Activated T-helper 2 cell treated with anti-CD3 and anti-CD28 coated beads, Interferon-gamma antibody, Interleukin-2, Interleukin-4, amounts not matched to agents 10 μg/mL and 5 μg/mL and 100 μg/mL, durations not matched to agents 14 hours and 24 hours and 36 hours (primary cell): ENCODE data around the gene SLC25A45. TPM values are rescaled to one million over a fixed set of nuclear protein-coding genes. Genes with fewer than 3 reads are reported as not detected.

Experiments
- DNase-seq: peaks from one replicate; pipeline ENCODE4 v3.0.0; 2021; ENCODE audit warnings: low spot score
- H3K27ac Mint-ChIP-seq: one replicate; pipeline ENCODE4 v1.8.0; 2021; ENCODE audit warnings: mixed read lengths
- H3K27me3 Mint-ChIP-seq: one replicate; pipeline ENCODE4 v1.8.0; 2021; ENCODE audit warnings: low read depth, mixed read lengths
- H3K36me3 Mint-ChIP-seq: one replicate; pipeline ENCODE4 v1.8.0; 2021; ENCODE audit warnings: low read depth, mixed read lengths
- H3K4me1 Mint-ChIP-seq: one replicate; pipeline ENCODE4 v1.8.0; 2021; ENCODE audit warnings: low read depth, mixed read lengths
- H3K4me3 Mint-ChIP-seq: one replicate; pipeline ENCODE4 v1.8.0; 2021; ENCODE audit warnings: low read depth, mild to moderate bottlenecking, moderate library complexity, mixed read lengths
- H3K9me3 Mint-ChIP-seq: one replicate; pipeline ENCODE4 v1.8.0; 2021; ENCODE audit warnings: mixed read lengths
- intact Hi-C: fragments of 100-400 bp; cut with micrococcal nuclease; formaldehyde crosslinking; loops from one replicate; pipeline ENCODE4 v1.15.1; 2023
- total RNA-seq: library from RNA; stranded (reverse); gene quantifications from 2 replicates; pipeline ENCODE4 v1.2.3, GENCODE V29; 2022

Gene SLC25A45
- total RNA-seq, result 14.6 and 16.3 TPM in 2 replicates

GRCh38 chr11:65382033-65382803 lies at the start of gene SLC25A45:
TSS of gene SLC25A45 (minus strand) at chr11:65382646. CDS start at chr11:65381951, 695 bp downstream.
- Mint-ChIP-seq H3K27ac (peak within 1 kb of the TSS; percentile 99), H3K36me3 (no peaks in the 10 kb centered on the region), H3K9me3 (no peaks in the 10 kb centered on the region), H3K4me3 (peak within 1 kb of the TSS; percentile 86), H3K27me3 (no peaks in the 10 kb centered on the region), H3K4me1 (peaks cover 40% of the 10 kb centered on the region)
- DNase-seq, result peak; percentile 90
- intact Hi-C loops, result loop anchor here (1.0 kb wide), 4 partner anchors 34 to 128 kb away; no protein-coding TSS in a partner anchor

- Mint-ChIP-seq H3K27ac (peak overlapping the region; percentile 76), H3K27me3 (no peaks in the 10 kb centered on the region), H3K4me3 (peak overlapping the region; percentile 40), H3K9me3 (no peaks in the 10 kb centered on the region), H3K4me1 (peaks cover 85% of the 10 kb centered on the region), H3K36me3 (peaks cover 74% of the 10 kb centered on the region)
- intact Hi-C loops, result loop anchor here (2.0 kb wide), 1 partner anchor 65 kb away; no protein-coding TSS in a partner anchor
- no peak for DNase-seq
These were observed 49.1 kb upstream of the SLC25A45 start for GRCh38 chr11:65431451-65432099.

GRCh38 chr11:65430406-65431217 lies 48.2 kb upstream of the SLC25A45 start:
- no peak for DNase-seq

GRCh38 chr11:65429724-65430405 lies 47.4 kb upstream of the SLC25A45 start:
- peaks cover 75% of the 10 kb centered on the region for H3K36me3 Mint-ChIP-seq

More at GRCh38 chr11:65430406-65431217, 48.2 kb upstream of the SLC25A45 start:
- Mint-ChIP-seq H3K4me1 (peaks cover 85% of the 10 kb centered on the region), H3K27ac (peak overlapping the region; percentile 94), H3K4me3 (peak overlapping the region; percentile 98), H3K27me3 (no peaks in the 10 kb centered on the region), H3K36me3 (peaks cover 74% of the 10 kb centered on the region), H3K9me3 (no peaks in the 10 kb centered on the region)
- intact Hi-C loops, result no loop called here

GRCh38 chr11:65429068-65429681 lies 46.7 kb upstream of the SLC25A45 start:
- Mint-ChIP-seq H3K4me1 (peaks cover 71% of the 10 kb centered on the region), H3K27ac (peak overlapping the region; percentile 94), H3K36me3 (peaks cover 75% of the 10 kb centered on the region), H3K4me3 (peak overlapping the region; percentile 98), H3K9me3 (no peaks in the 10 kb centered on the region), H3K27me3 (no peaks in the 10 kb centered on the region)
- no peak for DNase-seq
- intact Hi-C loops, result loop anchor here (1.0 kb wide), 1 partner anchor 10 kb away; no protein-coding TSS in a partner anchor

More at GRCh38 chr11:65429724-65430405, 47.4 kb upstream of the SLC25A45 start:
- Mint-ChIP-seq H3K27me3 (no peaks in the 10 kb centered on the region), H3K4me1 (peaks cover 78% of the 10 kb centered on the region), H3K27ac (peak overlapping the region; percentile 94), H3K9me3 (no peaks in the 10 kb centered on the region), H3K4me3 (peak overlapping the region; percentile 98)
- intact Hi-C loops, result loop anchor here (1.0 kb wide), 1 partner anchor 11 kb away; no protein-coding TSS in a partner anchor
- DNase-seq, result no peak

GRCh38 chr11:65428578-65429067 lies 46.2 kb upstream of the SLC25A45 start:
- Mint-ChIP-seq H3K36me3 (peaks cover 78% of the 10 kb centered on the region), H3K27me3 (no peaks in the 10 kb centered on the region)
- intact Hi-C loops, result loop anchor here (1.0 kb wide), 1 partner anchor 9 kb away; no protein-coding TSS in a partner anchor

GRCh38 chr11:65427691-65428577 lies 45.5 kb upstream of the SLC25A45 start:
- intact Hi-C loops, result loop anchor here (2.0 kb wide), 1 partner anchor 49 kb away; no protein-coding TSS in a partner anchor
- DNase-seq, result no peak
- peaks cover 63% of the 10 kb centered on the region for H3K4me1 Mint-ChIP-seq
- no peaks in the 10 kb centered on the region for H3K27me3 Mint-ChIP-seq
- no peaks in the 10 kb centered on the region for H3K9me3 Mint-ChIP-seq
- H3K36me3 Mint-ChIP-seq, result peaks cover 79% of the 10 kb centered on the region
- peak overlapping the region; percentile 98 for H3K4me3 Mint-ChIP-seq
- peak overlapping the region; percentile 98 for H3K27ac Mint-ChIP-seq

More at GRCh38 chr11:65428578-65429067, 46.2 kb upstream of the SLC25A45 start:
- Mint-ChIP-seq H3K27ac (peak overlapping the region; percentile 98), H3K4me1 (peaks cover 68% of the 10 kb centered on the region), H3K4me3 (peak overlapping the region; percentile 98), H3K9me3 (no peaks in the 10 kb centered on the region)
- no peak for DNase-seq

GRCh38 chr11:65426839-65427690 lies 44.6 kb upstream of the SLC25A45 start:
- Mint-ChIP-seq H3K9me3 (no peaks in the 10 kb centered on the region), H3K27ac (peak overlapping the region; percentile 98), H3K27me3 (no peaks in the 10 kb centered on the region), H3K4me3 (peak overlapping the region; percentile 98), H3K36me3 (peaks cover 79% of the 10 kb centered on the region), H3K4me1 (peaks cover 56% of the 10 kb centered on the region)
- intact Hi-C loops, result loop anchor here (1.0 to 2.0 kb wide), 2 partner anchors 9 to 50 kb away; no protein-coding TSS in a partner anchor
- no peak for DNase-seq

GRCh38 chr11:65425971-65426838 lies 43.8 kb upstream of the SLC25A45 start:
- Mint-ChIP-seq H3K4me1 (peaks cover 48% of the 10 kb centered on the region), H3K4me3 (peak overlapping the region; percentile 98), H3K36me3 (peaks cover 72% of the 10 kb centered on the region), H3K9me3 (no peaks in the 10 kb centered on the region), H3K27ac (peak overlapping the region; percentile 98), H3K27me3 (no peaks in the 10 kb centered on the region)
- DNase-seq, result no peak
- intact Hi-C loops, result loop anchor here (1.0 to 2.0 kb wide), 2 partner anchors 8 to 51 kb away; no protein-coding TSS in a partner anchor
